ENCODE measurements around the gene CIAO2B. TPM values are rescaled to one million over a fixed set of nuclear protein-coding genes. Genes with fewer than 3 reads are reported as not detected.

CIAO2B gene
- total RNA-seq, 1 donor from 2014 or later: 55.5 TPM

DNA sequence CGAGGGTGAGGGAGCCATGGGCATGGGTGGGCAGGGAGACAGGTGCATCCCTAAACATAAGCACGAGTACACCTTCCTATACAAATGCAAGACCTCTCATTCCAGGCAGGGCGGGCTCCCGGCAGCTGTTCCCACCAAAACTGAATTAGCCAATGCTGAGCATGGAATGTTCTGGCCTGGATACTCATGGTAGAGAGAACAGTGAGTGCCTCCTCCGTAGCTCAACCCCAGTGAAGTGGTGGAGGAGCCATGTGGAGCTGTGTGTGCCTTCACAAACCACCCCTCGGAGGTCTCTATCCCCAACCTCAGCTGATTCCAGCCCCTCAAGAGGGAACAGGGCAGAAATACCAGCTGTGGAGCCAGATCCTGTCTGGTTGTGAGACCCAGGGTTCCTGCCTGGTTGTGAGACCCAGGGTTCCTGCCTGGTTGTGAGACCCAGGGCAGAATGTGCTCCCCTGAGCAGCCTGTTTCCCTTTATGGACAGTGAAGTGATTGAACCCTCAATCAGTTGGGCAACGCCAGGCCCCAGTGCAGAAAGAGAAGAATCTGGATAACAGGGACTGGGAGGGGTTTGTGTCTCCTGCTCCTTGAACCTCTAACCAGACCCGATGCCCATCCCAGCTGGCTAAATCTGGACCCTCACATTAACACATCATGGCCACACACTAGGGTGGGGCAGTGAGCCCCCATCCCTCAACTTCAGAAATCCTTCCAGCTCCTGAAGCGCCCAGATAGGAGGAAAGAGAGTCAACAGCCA lies 13.1 kb downstream of the CIAO2B start:
- Mint-ChIP-seq H3K27ac (peak overlapping the region; percentile 86), H3K27me3 (ENCODE audit: insufficient read depth, low read depth) (peaks cover 33% of the 10 kb centered on the region), H3K4me3 (no peak overlapping the region), H3K4me1 (peaks cover 16% of the 10 kb centered on the region), H3K9me3 (no peaks in the 10 kb centered on the region), H3K36me3 (no peaks in the 10 kb centered on the region)
- no peak overlapping the region for H3K4me3 ChIP-seq
- TF ChIP-seq EZH2phosphoT487 (IDR thresholded peaks at IDR 0.05) (no peak), EZH2 (IDR thresholded peaks at IDR 0.05) (no peak)
- TF ChIP-seq, protein P1, sequence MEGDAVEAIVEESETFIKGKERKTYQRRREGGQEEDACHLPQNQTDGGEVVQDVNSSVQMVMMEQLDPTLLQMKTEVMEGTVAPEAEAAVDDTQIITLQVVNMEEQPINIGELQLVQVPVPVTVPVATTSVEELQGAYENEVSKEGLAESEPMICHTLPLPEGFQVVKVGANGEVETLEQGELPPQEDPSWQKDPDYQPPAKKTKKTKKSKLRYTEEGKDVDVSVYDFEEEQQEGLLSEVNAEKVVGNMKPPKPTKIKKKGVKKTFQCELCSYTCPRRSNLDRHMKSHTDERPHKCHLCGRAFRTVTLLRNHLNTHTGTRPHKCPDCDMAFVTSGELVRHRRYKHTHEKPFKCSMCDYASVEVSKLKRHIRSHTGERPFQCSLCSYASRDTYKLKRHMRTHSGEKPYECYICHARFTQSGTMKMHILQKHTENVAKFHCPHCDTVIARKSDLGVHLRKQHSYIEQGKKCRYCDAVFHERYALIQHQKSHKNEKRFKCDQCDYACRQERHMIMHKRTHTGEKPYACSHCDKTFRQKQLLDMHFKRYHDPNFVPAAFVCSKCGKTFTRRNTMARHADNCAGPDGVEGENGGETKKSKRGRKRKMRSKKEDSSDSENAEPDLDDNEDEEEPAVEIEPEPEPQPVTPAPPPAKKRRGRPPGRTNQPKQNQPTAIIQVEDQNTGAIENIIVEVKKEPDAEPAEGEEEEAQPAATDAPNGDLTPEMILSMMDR (IDR thresholded peaks at IDR 0.05): no peak
- H3K4me2 ChIP-seq: no peak overlapping the region
- H3K4me1 ChIP-seq: no peaks in the 10 kb centered on the region
- H3K9me3 ChIP-seq (ENCODE audit: low read depth): no peaks in the 10 kb centered on the region
- H3F3A ChIP-seq (ENCODE audit: low read depth): peaks cover 9% of the 10 kb centered on the region
- no peaks in the 10 kb centered on the region for H3K36me3 ChIP-seq
- H2AFZ ChIP-seq (replicated peaks): no peak overlapping the region
- H3K9ac ChIP-seq: no peak overlapping the region
- H3K27me3 ChIP-seq: peaks cover 59% of the 10 kb centered on the region
- H3K79me2 ChIP-seq (ENCODE audit: low read depth): no peaks in the 10 kb centered on the region
- H4K20me1 ChIP-seq (ENCODE audit: low read depth): peaks cover 6% of the 10 kb centered on the region
- no peak for DNase-seq (ENCODE audit: low spot score)
- no peak overlapping the region for H3K27ac ChIP-seq

DNA sequence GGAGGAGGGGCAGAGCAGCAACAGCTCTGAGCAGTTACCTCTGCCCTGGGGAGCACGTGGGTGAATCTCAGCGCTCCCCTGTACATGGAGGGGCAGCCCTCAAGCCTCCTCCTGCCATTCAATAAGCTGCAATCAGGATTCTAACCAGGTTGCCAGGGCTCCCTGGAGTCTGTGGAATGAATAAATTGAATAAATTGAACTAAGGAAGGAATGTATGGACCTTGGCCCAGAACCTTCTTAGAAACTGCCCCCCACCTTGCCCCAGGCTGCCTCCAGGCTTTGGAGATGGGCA lies 14.0 kb downstream of the CIAO2B start:
- Histone ChIP-seq H3K27me3 (peaks cover 51% of the 10 kb centered on the region), H3K27ac (no peak overlapping the region), H3K36me3 (no peaks in the 10 kb centered on the region), H3K79me2 (ENCODE audit: low read depth) (no peaks in the 10 kb centered on the region), H3K9me3 (ENCODE audit: low read depth) (no peaks in the 10 kb centered on the region), H3K9ac (no peak overlapping the region), H3K4me2 (no peak overlapping the region), H4K20me1 (ENCODE audit: low read depth) (no peaks in the 10 kb centered on the region), H3F3A (ENCODE audit: low read depth) (peaks cover under 1% of the 10 kb centered on the region), H2AFZ (replicated peaks) (no peak overlapping the region), H3K4me3 (no peak overlapping the region), H3K4me1 (no peaks in the 10 kb centered on the region)
- H3K4me3 Mint-ChIP-seq: peak overlapping the region; percentile 18
- H3K27me3 Mint-ChIP-seq (ENCODE audit: insufficient read depth, low read depth): peaks cover 25% of the 10 kb centered on the region
- H3K9me3 Mint-ChIP-seq: no peaks in the 10 kb centered on the region
- TF ChIP-seq, protein P1 (IDR thresholded peaks at IDR 0.05): no peak
- TF ChIP-seq EZH2phosphoT487 (IDR thresholded peaks at IDR 0.05) (no peak), EZH2 (IDR thresholded peaks at IDR 0.05) (no peak)
- no peak overlapping the region for H3K27ac Mint-ChIP-seq
- no peak for DNase-seq (ENCODE audit: low spot score)
- H3K4me1 Mint-ChIP-seq: peaks cover 12% of the 10 kb centered on the region
- no peaks in the 10 kb centered on the region for H3K36me3 Mint-ChIP-seq

DNA sequence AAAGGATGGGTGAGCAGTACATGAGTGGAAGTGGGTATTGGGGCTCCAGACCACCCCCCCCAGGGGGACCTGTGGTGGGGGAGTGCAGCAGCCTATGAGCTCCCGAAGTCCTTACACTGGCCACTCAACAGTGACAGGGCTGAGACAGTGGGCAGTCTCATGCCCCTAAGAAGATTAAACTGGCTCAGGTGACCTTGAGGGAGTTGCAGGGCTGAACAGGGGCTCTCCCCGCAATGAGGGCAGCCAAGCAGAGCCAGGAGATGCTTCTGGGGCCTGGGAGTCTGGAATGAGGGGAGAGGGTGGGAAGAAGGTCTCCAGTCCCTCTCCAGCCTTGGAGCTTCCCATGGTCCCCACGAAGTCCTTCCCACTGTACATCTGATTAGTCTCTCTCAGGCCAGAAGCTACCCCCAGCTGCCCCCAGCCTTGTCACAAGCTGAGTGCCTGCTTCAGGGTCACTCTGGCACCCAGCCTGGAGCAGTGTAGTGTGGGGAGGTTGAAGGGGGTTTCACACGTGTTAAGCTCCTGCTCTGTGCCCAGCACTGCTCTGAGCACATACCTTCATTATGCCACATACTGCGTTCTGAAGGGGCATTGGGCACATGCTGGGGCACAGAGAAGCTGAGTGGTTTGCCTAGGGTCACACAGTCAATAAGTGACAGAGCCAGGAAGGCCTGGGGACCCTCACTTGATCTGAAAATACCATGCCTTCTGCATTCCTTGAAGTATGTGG lies 14.5 kb downstream of the CIAO2B start:
- Histone ChIP-seq H3K9ac (no peak overlapping the region), H4K20me1 (ENCODE audit: low read depth) (no peaks in the 10 kb centered on the region), H3K36me3 (no peaks in the 10 kb centered on the region), H3K4me2 (no peak overlapping the region), H3K9me3 (ENCODE audit: low read depth) (no peaks in the 10 kb centered on the region), H3K27me3 (peaks cover 46% of the 10 kb centered on the region), H3K79me2 (ENCODE audit: low read depth) (no peaks in the 10 kb centered on the region), H3K27ac (no peak overlapping the region), H3F3A (ENCODE audit: low read depth) (no peaks in the 10 kb centered on the region), H2AFZ (replicated peaks) (no peak overlapping the region), H3K4me1 (no peaks in the 10 kb centered on the region), H3K4me3 (no peak overlapping the region)
- no peak for DNase-seq (ENCODE audit: low spot score)
- Mint-ChIP-seq H3K36me3 (no peaks in the 10 kb centered on the region), H3K27me3 (ENCODE audit: insufficient read depth, low read depth) (peaks cover 24% of the 10 kb centered on the region), H3K27ac (no peak overlapping the region), H3K9me3 (no peaks in the 10 kb centered on the region), H3K4me3 (peak overlapping the region; percentile 18), H3K4me1 (peaks cover 14% of the 10 kb centered on the region)
- TF ChIP-seq, protein P1 (IDR thresholded peaks at IDR 0.05): no peak
- TF ChIP-seq EZH2 (IDR thresholded peaks at IDR 0.05) (no peak), EZH2phosphoT487 (IDR thresholded peaks at IDR 0.05) (no peak)
